Fibroblast of lung (primary cell): ENCODE data around the gene GRAMD4. TPM values are rescaled to one million over a fixed set of nuclear protein-coding genes. Genes with fewer than 3 reads are reported as not detected.
"Not testable (repeated sequence)": the region's sequence is repeated elsewhere in the genome, so short reads cannot be mapped to it uniquely, and the experiment has no call there.

Experiments used
- DNase-seq, 2 donors: peaks; one replicate each; pipeline versions ENCODE4 v3.0.0 to v3.0.0-alpha.2; 2010; ENCODE audit warnings: low read depth in 2 of 2
- H2AFZ ChIP-seq: 2 replicates; pipeline ENCODE4 v1.5.1; 2012; ENCODE audit warnings: low read length, control low read depth, inconsistent platforms
- H3K27ac ChIP-seq: 2 replicates; pipeline ENCODE4 v1.5.1; 2011; ENCODE audit warnings: low read length, control low read depth; ENCODE audit not compliant: insufficient read depth
- H3K27me3 ChIP-seq: 2 replicates; pipeline ENCODE4 v1.5.1; 2011; ENCODE audit warnings: mild to moderate bottlenecking, low read length; ENCODE audit not compliant: control insufficient read depth, insufficient read depth
- H3K36me3 ChIP-seq: 2 replicates; pipeline ENCODE4 v1.5.1; 2011; ENCODE audit warnings: low read length; ENCODE audit not compliant: control insufficient read depth, insufficient read depth
- H3K4me1 ChIP-seq: 2 replicates; pipeline ENCODE4 v1.5.1; 2011; ENCODE audit warnings: low read length; ENCODE audit not compliant: control insufficient read depth, insufficient read depth; ENCODE audit errors: extremely low read depth
- H3K4me2 ChIP-seq: 2 replicates; pipeline ENCODE4 v1.5.1; 2011; ENCODE audit warnings: low read length, control low read depth; ENCODE audit not compliant: insufficient read depth; ENCODE audit errors: extremely low read depth
- H3K4me3 ChIP-seq, 4 experiments: fragments of 200-600 bp in 1 of 4; sonication (generic) in 1 of 4; replicated peaks in 1 of 4; 2 replicates each; pipeline ENCODE4 v1.5.1; 2011 to 2016; ENCODE audit warnings: low read length in 4 of 4, low read depth in 3 of 4, mild to moderate bottlenecking in 3 of 4, control low read depth in 2 of 4, inconsistent platforms in 1 of 4, mixed read lengths in 1 of 4; ENCODE audit not compliant: insufficient read depth in 1 of 4; ENCODE audit errors: control extremely low read depth in 1 of 4
- H3K79me2 ChIP-seq: 2 replicates; pipeline ENCODE4 v1.5.1; 2012; ENCODE audit warnings: mild to moderate bottlenecking, low read length, inconsistent platforms; ENCODE audit not compliant: control insufficient read depth, insufficient read depth
- H3K9ac ChIP-seq: 2 replicates; pipeline ENCODE4 v1.5.1; 2011; ENCODE audit warnings: mild to moderate bottlenecking, low read length, control low read depth; ENCODE audit not compliant: insufficient read depth
- H3K9me3 ChIP-seq: 2 replicates; pipeline ENCODE4 v1.5.1; 2012; ENCODE audit warnings: low read depth, low read length; ENCODE audit not compliant: control insufficient read depth, insufficient read depth
- H4K20me1 ChIP-seq: 2 replicates; pipeline ENCODE4 v1.5.1; 2011; ENCODE audit warnings: low read length; ENCODE audit not compliant: control insufficient read depth, insufficient read depth; ENCODE audit errors: extremely low read depth
- CTCF ChIP-seq, 2 donors: IDR thresholded peaks in 1 of 2; conservative IDR thresholded peaks in 1 of 2; 1 replicate in 1 of 2; 2 replicates in 1 of 2; pipeline ENCODE4 v1.5.1; 2011 to 2012; ENCODE audit warnings: low read length in 2 of 2, control low read depth in 1 of 2, inconsistent platforms in 1 of 2, low read depth in 1 of 2, mild to moderate bottlenecking in 1 of 2
- EZH2 ChIP-seq: IDR thresholded peaks from 2 replicates; pipeline ENCODE4 v1.5.1; 2012; ENCODE audit warnings: low read length, control low read depth, mild to moderate bottlenecking; ENCODE audit errors: missing control alignments
- polyA plus RNA-seq, 2 donors: library from polyadenylated mRNA; depleted of rRNA in 1 of 2; stranded (reverse) in 1 of 2; unstranded in 1 of 2; fragments of >200 nt; gene quantifications; 2 replicates each; pipeline ENCODE4 v1.2.1, GENCODE V29; 2011 to 2012; ENCODE audit warnings: missing spikeins in 1 of 2
- total RNA-seq: library from RNA; depleted of rRNA; stranded (reverse); fragments of >200 nt; gene quantifications from 2 replicates; pipeline ENCODE4 v1.2.1, GENCODE V29; 2014

GRAMD4 gene
- total and polyA plus RNA-seq, 2 donors (not counting 1 experiment from before 2014, with no cell fraction given): 7.5 to 37.3 TPM

- Histone ChIP-seq H3K4me2 (no peak overlapping the region), H3K4me3 (no peak overlapping the region), H2AFZ (no peak overlapping the region), H3K27me3 (no peaks in the 10 kb centered on the region), H3K79me2 (no peaks in the 10 kb centered on the region), H3K4me1 (no peaks in the 10 kb centered on the region), H3K9me3 (no peaks in the 10 kb centered on the region), H4K20me1 (no peaks in the 10 kb centered on the region), H3K27ac (no peak overlapping the region), H3K36me3 (no peaks in the 10 kb centered on the region), H3K9ac (no peak overlapping the region)
- TF ChIP-seq EZH2: no peak
- DNase-seq: peak in 1 of 2 donors; percentile 37
These were observed 851 bp upstream of the GRAMD4 start for GRCh38 chr22:46619240-46619829.

GRCh38 chr22:46620588-46621242 is 529 bp downstream of the GRAMD4 start:
- no peak overlapping the region for H3K27ac ChIP-seq
- DNase-seq: no peak
- no peak for TF ChIP-seq CTCF (conservative IDR thresholded peaks at IDR 0.05 in 1 of 2, IDR thresholded peaks at IDR 0.05 in 1 of 2; ENCODE audit: low read depth in 1 of 2, low read length in 2 of 2)
- no peak for TF ChIP-seq EZH2

GRCh38 chr22:46621243-46621930 is 1.2 kb downstream of the GRAMD4 start:
- not testable (repeated sequence) for H4K20me1 ChIP-seq, H3K36me3 ChIP-seq, H3K9ac ChIP-seq, H3K79me2 ChIP-seq, H2AFZ ChIP-seq, H3K4me2 ChIP-seq, H3K27me3 ChIP-seq, H3K9me3 ChIP-seq, H3K4me3 ChIP-seq, DNase-seq, H3K27ac ChIP-seq, H3K4me1 ChIP-seq

More at GRCh38 chr22:46620588-46621242, 529 bp downstream of the GRAMD4 start:
- H4K20me1 ChIP-seq: no peaks in the 10 kb centered on the region
- no peak overlapping the region for H3K4me3 ChIP-seq
- no peaks in the 10 kb centered on the region for H3K4me1 ChIP-seq
- H3K9ac ChIP-seq: no peak overlapping the region
- no peaks in the 10 kb centered on the region for H3K9me3 ChIP-seq
- no peaks in the 10 kb centered on the region for H3K36me3 ChIP-seq
- no peaks in the 10 kb centered on the region for H3K79me2 ChIP-seq
- H3K27me3 ChIP-seq: no peaks in the 10 kb centered on the region
- H3K4me2 ChIP-seq: no peak overlapping the region
- H2AFZ ChIP-seq: no peak overlapping the region

- Histone ChIP-seq H3K79me2 (no peaks in the 10 kb centered on the region), H2AFZ (no peak overlapping the region), H3K27ac (no peak overlapping the region), H3K4me1 (no peaks in the 10 kb centered on the region), H4K20me1 (no peaks in the 10 kb centered on the region), H3K4me2 (no peak overlapping the region), H3K36me3 (no peaks in the 10 kb centered on the region), H3K9ac (no peak overlapping the region), H3K27me3 (no peaks in the 10 kb centered on the region), H3K4me3 (no peak overlapping the region), H3K9me3 (no peaks in the 10 kb centered on the region)
- TF ChIP-seq CTCF (conservative IDR thresholded peaks at IDR 0.05 in 1 of 2, IDR thresholded peaks at IDR 0.05 in 1 of 2; ENCODE audit: low read depth in 1 of 2, low read length in 2 of 2) (no peak), EZH2 (no peak)
- DNase-seq: no peak
These were observed 1.9 kb downstream of the GRAMD4 start for GRCh38 chr22:46622081-46622521.
